GM21360 (cell line): ENCODE results near the gene ITGA8.
"Not testable (repeated sequence)": the region's sequence is repeated elsewhere in the genome, so short reads cannot be mapped to it uniquely, and the experiment has no call there.

Source experiments
- ATAC-seq: cut with Tn5 transposase; IDR thresholded peaks from one replicate; pipeline ENCODE4 v1.9.1; 2021; ENCODE audit warnings: mild to moderate bottlenecking, moderate library complexity; ENCODE audit not compliant: unreplicated experiment

Gene ITGA8

GRCh38 chr10:15562578-15562977, 157.1 kb downstream of the ITGA8 start:
- ATAC-seq = no peak

GRCh38 chr10:15562116-15562515, 157.6 kb downstream of the ITGA8 start:
- no peak for ATAC-seq

DNA sequence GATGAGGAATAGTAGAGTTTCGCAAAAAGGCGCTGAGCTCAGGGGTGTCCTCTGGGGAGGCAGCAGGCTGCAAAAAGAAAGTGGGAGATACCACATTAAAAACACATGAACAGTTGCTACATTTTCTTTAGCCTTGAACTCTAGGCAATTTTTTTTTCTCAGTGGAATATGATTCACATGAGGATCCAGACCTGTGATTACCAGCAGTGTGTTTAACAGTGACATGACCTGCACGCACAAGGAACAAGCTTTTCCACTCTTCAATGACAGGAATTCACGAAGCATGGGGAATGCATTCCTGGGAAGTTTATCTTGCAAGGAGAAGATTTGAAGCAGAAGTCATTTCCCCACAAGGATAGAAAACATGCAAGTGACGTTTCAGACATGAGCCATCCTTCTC, 161.6 kb downstream of the ITGA8 start:
- ATAC-seq = no peak

DNA sequence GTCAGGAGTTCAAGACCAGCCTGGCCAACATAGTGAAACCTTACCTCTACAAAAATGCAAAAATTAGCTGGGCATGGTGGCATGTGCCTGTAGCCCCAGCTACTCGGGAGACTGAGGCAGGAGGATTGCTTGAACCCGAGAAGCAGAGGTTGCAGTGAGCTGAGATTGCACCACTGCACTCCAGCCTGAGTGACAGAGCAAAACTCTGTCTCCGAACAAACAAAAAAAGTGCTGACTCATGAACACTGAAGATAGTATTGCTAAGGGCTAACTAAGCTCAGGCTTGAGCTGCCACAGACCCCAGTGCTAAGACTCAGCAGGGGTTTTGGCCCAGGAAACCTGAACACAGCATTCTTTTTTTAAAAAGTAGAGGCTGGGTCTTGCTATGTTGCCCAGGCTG, 162.6 kb downstream of the ITGA8 start:
- ATAC-seq = not testable (repeated sequence)

GRCh38 chr10:15550950-15551349, 168.8 kb downstream of the ITGA8 start:
- no peak for ATAC-seq

DNA sequence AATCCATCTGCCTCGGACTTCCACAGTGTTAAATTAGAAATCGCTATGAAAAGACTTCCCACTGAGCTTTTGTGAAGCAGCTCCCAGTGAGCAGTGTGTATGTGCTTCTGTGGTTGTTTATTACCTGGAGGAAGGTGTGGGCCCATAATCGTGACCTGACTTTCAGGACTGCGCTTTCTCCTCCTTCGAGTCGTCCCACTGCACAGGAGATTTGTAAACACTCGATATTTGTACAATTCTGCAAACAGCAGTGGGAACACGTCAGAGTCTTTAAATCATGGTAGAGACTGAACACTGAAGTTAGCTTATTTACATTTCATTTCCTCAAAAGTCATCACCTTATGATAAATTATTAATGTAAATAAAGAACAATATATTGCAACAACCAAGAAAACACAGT, 171.4 kb downstream of the ITGA8 start:
- ATAC-seq = no peak

GRCh38 chr10:15546606-15547005, 173.1 kb downstream of the ITGA8 start:
- ATAC-seq = no peak

GRCh38 chr10:15545884-15546283, 173.8 kb downstream of the ITGA8 start:
- no peak for ATAC-seq

DNA sequence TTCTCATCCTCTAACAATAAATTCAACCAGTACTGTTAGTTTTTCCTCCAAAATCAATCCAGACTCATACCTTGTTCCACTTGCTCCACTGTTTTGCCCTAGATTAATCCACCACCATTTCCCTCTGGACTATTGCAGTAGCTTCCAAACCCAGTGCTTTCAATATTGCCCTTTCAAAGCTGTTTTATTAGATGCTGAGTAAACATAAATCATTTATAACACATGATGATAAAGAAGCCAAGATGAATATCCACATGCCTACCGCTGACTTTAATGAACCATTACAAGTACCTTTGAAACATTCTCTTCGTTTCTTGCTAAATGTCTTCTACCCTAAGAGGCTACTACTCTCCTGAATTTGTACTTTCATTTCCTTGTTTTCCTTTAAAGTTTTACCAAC, 174.5 kb downstream of the ITGA8 start:
- no peak for ATAC-seq

- ATAC-seq = no peak
Measured at GRCh38 chr10:15543994-15544393, 175.7 kb downstream of the ITGA8 start.

GRCh38 chr10:15542817-15543216, 176.9 kb downstream of the ITGA8 start:
- ATAC-seq = no peak

DNA sequence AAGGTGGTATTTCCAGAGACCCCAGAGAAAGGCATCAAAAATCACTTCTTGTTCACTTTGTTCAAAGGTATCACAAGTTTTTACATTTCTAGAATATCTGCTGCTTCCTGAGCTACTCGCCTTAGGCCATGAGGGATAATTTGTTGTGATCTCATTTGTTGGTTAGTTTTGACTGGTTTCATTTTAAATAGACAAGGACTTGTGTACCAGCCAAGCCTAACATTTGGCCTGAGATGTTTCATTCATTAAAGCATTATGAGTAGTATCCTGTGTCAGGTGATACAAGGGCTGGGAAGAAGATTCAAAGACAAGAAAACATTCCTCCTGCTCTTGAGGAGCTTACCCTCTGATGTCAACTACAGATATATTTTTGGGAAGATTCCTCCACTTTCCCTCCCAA, 178.3 kb downstream of the ITGA8 start:
- no peak for ATAC-seq

GRCh38 chr10:15540727-15541126, 179.0 kb downstream of the ITGA8 start:
- no peak for ATAC-seq

DNA sequence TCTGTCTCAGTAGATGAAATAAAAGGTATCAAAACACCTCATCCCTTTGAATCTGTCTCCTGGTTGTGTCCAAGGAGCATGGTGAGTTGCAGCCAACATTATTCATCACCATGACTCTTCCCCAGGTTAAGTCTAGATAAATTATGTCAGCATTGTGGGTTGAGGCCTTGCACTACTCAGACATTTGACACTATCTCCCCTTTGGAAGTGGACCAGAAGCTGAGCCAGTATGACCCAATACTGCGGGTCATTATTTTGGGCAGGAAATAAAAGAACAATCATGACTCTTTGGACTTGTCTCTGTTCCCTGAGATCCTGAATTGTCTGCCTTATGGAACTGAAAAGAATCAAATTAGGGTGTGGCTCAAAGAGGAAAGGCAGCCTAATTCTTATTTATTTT, 180.5 kb downstream of the ITGA8 start:
- no peak for ATAC-seq

DNA sequence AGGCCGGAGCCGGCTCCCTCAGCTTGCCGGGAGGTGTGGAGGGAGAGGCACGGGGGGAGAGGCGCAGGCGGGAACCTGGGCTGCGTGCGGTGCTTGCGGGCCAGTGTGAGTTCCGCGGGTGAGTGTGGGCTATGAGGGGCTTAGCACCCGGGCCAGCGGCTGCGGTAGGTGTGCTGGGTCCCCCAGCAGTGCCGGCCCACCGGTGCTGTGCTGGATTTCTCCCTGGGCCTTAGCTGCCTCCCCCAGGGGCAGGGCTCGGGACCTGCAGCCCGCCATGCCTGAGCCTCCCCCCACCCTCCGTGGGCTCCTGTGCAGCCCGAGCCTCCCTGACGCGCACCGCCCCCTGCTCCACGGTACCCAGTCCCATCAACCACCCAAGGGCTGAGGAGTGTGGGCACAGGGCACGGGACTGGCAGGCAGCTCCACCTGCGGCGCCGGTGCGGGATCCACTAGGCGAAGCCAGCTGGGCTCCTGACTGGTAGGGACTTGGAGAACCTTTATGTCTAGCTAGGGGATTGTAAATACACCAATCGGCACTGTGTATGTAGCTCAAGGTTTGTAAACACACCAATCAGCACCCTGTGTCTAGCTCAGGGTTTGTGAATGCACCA, 184.7 kb downstream of the ITGA8 start:
- not testable (repeated sequence) for ATAC-seq

- ATAC-seq = no peak
Measured at GRCh38 chr10:15531927-15532722, 187.6 kb downstream of the ITGA8 start.

DNA sequence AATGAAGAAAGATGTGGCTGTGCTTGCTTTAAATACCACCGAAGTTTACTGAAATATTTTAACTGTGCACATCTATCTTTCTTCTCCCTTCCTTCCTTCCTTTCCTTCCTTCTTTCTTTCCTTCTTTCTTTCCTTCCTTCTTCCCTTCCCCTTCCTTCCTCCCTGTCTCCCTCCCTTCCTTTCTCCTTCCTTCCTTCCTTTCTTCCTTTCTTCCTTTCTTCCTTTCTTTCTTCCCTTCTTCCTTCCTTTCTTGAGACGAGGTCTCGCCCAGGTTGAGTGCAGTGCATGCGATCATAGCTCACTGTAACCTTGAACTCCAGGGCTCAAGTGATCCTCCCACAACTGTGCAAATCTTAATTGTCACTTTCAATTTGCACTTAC, 190.9 kb downstream of the ITGA8 start:
- no peak for ATAC-seq

GRCh38 chr10:15526754-15527153, 193.0 kb downstream of the ITGA8 start:
- no peak for ATAC-seq

- ATAC-seq = no peak
Measured at GRCh38 chr10:15521328-15521903, 198.3 kb downstream of the ITGA8 start.

GRCh38 chr10:15518250-15518649, 201.5 kb downstream of the ITGA8 start:
- no peak for ATAC-seq

DNA sequence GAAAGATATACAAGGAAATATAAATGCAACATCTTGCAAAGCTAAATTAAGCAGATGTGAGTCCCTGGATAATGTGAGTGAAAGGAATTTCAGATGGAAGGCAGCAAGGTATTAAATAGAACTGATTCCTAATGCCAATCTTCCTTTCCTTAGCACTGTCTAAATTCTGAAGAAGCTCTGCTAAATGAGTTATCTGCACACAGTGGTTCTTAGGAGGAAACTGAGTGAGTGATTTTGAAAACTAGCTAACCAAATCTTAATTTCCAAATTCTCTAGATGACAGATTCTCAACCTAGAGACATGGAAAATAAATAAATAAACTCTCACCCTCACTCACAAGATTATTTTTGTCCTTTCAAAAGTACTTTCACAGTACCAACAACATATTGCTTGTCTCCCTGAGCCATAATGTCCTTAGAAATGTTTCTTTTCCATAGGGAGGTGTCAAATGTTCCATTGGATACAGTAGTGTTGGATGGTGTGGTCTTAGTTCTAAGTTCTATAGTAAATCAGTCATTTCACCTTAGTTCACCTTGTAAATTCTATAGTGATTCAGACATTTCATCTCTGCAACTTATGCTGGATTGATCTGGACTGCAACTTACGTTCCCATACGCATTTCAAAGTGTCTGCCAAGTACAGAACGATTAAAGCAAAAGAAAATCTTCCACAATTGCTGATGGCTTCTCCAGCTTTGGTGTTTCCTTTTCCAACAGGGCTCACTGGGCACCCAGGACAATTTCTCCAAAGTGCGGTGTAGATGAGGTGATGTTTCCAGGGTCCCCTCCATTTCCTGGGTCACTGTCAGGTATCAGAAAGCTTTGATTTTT, 203.3 kb downstream of the ITGA8 start:
- ATAC-seq = no peak
